GM23338 (cell line): Measurements from ENCODE around the gene TMA7. TPM values are rescaled to one million over a fixed set of nuclear protein-coding genes. Genes with fewer than 3 reads are reported as not detected.

ENCODE experiments used
- ATAC-seq: fragments of 200-7000 bp; cut with Tn5 transposase; 3 replicates; pipeline ENCODE4 v1.9.1; 2020
- DNase-seq: peaks from one replicate; pipeline ENCODE4 v3.0.0-alpha.2; 2015; ENCODE audit warnings: low spot score
- H2AFZ ChIP-seq: fragments of 200-600 bp; sonication (generic); 2 replicates; pipeline ENCODE4 v1.8.0; 2016; ENCODE audit warnings: antibody characterized with exemption, mild to moderate bottlenecking, moderate library complexity
- H3F3A ChIP-seq: fragments of 200-600 bp; sonication (generic); replicated peaks from 2 replicates; pipeline ENCODE4 v1.8.0; 2017; ENCODE audit warnings: antibody characterized with exemption, mixed run types, low read depth
- H3K27ac ChIP-seq: fragments of 200-600 bp; sonication (generic); 2 replicates; pipeline ENCODE4 v1.6.1; 2016; ENCODE audit warnings: low read depth
- H3K27me3 ChIP-seq: fragments of 200-600 bp; sonication (generic); 2 replicates; pipeline ENCODE4 v1.8.0; 2016; ENCODE audit warnings: mild to moderate bottlenecking, mixed run types, moderate library complexity; ENCODE audit not compliant: insufficient read depth
- H3K36me3 ChIP-seq: fragments of 200-600 bp; sonication (generic); 2 replicates; pipeline ENCODE4 v1.8.0; 2016; ENCODE audit warnings: mild to moderate bottlenecking; ENCODE audit not compliant: insufficient read depth
- H3K4me1 ChIP-seq: fragments of 200-600 bp; sonication (generic); 2 replicates; pipeline ENCODE4 v1.8.0; 2016; ENCODE audit warnings: mild to moderate bottlenecking, moderate library complexity; ENCODE audit not compliant: insufficient read depth
- H3K4me2 ChIP-seq: fragments of 200-600 bp; sonication (generic); 2 replicates; pipeline ENCODE4 v1.7.1; 2017; ENCODE audit warnings: mixed run types
- H3K4me3 ChIP-seq: fragments of 200-600 bp; sonication (generic); 2 replicates; pipeline ENCODE4 v1.6.1; 2016; ENCODE audit warnings: mixed run types
- H3K79me2 ChIP-seq: fragments of 200-600 bp; sonication (generic); replicated peaks from 2 replicates; pipeline ENCODE4 v1.8.0; 2017; ENCODE audit warnings: mild to moderate bottlenecking; ENCODE audit not compliant: insufficient read depth
- H3K9me2 ChIP-seq: fragments of 200-600 bp; sonication (generic); 2 replicates; pipeline ENCODE4 v1.8.0; 2017; ENCODE audit not compliant: insufficient read depth
- H4K20me1 ChIP-seq: fragments of 200-600 bp; sonication (generic); replicated peaks from 2 replicates; pipeline ENCODE4 v1.8.0; 2017; ENCODE audit warnings: mild to moderate bottlenecking; ENCODE audit not compliant: insufficient read depth
- H3K27ac Mint-ChIP-seq: 2 replicates; pipeline ENCODE4 v1.8.0; 2020; ENCODE audit warnings: inconsistent platforms, mild to moderate bottlenecking, moderate library complexity, mixed read lengths
- H3K27me3 Mint-ChIP-seq: 3 replicates; pipeline ENCODE4 v1.8.0; 2022; ENCODE audit warnings: low read depth, mild to moderate bottlenecking, moderate library complexity, mixed read lengths, inconsistent platforms; ENCODE audit not compliant: insufficient read depth, poor library complexity
- H3K36me3 Mint-ChIP-seq: 3 replicates; pipeline ENCODE4 v1.8.0; 2021; ENCODE audit warnings: low read depth, mild to moderate bottlenecking, inconsistent platforms, moderate library complexity, mixed read lengths
- H3K4me1 Mint-ChIP-seq: 3 replicates; pipeline ENCODE4 v1.8.0; 2020; ENCODE audit warnings: mild to moderate bottlenecking, inconsistent platforms, mixed read lengths
- H3K4me3 Mint-ChIP-seq: 3 replicates; pipeline ENCODE4 v1.8.0; 2021; ENCODE audit warnings: moderate library complexity, mild to moderate bottlenecking, inconsistent platforms, mixed read lengths
- H3K9me3 Mint-ChIP-seq: 3 replicates; pipeline ENCODE4 v1.8.0; 2020; ENCODE audit warnings: moderate library complexity, mild to moderate bottlenecking, inconsistent platforms, mixed read lengths
- CREB1 ChIP-seq: fragments of 250-450 bp; sonication (Bioruptor Pico); IDR thresholded peaks from 2 replicates; pipeline ENCODE4 v1.5.0; 2020; ENCODE audit warnings: low read depth, mild to moderate bottlenecking, moderate library complexity
- EZH2 ChIP-seq: fragments of 200-600 bp; sonication (generic); IDR thresholded peaks from one replicate; pipeline ENCODE4 v1.8.0; 2017; ENCODE audit warnings: antibody characterized with exemption, mild to moderate bottlenecking, low read depth; ENCODE audit not compliant: unreplicated experiment
- EZH2phosphoT487 ChIP-seq: fragments of 200-600 bp; sonication (generic); IDR thresholded peaks from one replicate; pipeline ENCODE4 v1.8.1; 2018; ENCODE audit warnings: antibody characterized with exemption; ENCODE audit not compliant: unreplicated experiment
- JUNB ChIP-seq: IDR thresholded peaks from one replicate; pipeline ENCODE4 v1.6.1; 2016; ENCODE audit warnings: antibody characterized with exemption; ENCODE audit not compliant: unreplicated experiment
- NANOG ChIP-seq: IDR thresholded peaks from 2 replicates; pipeline ENCODE4 v1.6.1; 2016; ENCODE audit warnings: antibody characterized with exemption, borderline replicate concordance
- POLR2AphosphoS5 ChIP-seq: IDR thresholded peaks from 2 replicates; pipeline ENCODE4 v1.6.1; 2016; ENCODE audit warnings: antibody characterized with exemption, low read depth
- STAT1 ChIP-seq: IDR thresholded peaks from one replicate; pipeline ENCODE4 v1.6.1; 2016; ENCODE audit warnings: antibody characterized with exemption; ENCODE audit not compliant: unreplicated experiment
- ZNF331 ChIP-seq: fragments of 250-450 bp; sonication (Bioruptor Pico); IDR thresholded peaks from 2 replicates; pipeline ENCODE4 v1.5.0; 2020; ENCODE audit warnings: low read depth, mild to moderate bottlenecking, moderate library complexity
- polyA plus RNA-seq: library from polyadenylated mRNA; unstranded; fragments of >200 nt; fragmentation: Nextera tagmentation; extraction: Ambion mirVana; gene quantifications from 2 replicates; pipeline ENCODE4 v1.2.1, GENCODE V29; 2016
- total RNA-seq: library from RNA; depleted of rRNA; stranded (reverse); fragments of >200 nt; shearing (Covaris generic); gene quantifications from 2 replicates; pipeline ENCODE4 v1.2.3, GENCODE V29; 2014
- TF ChIP-seq, protein P1 (sequence below): fragments of 250-450 bp; sonication (Bioruptor Pico); IDR thresholded peaks from 2 replicates; pipeline ENCODE4 v1.5.0; 2020; ENCODE audit warnings: mild to moderate bottlenecking, moderate library complexity
- TF ChIP-seq, protein P2 (sequence below), 2 experiments: fragments of 200-600 bp in 1 of 2; sonication (generic) in 1 of 2; conservative IDR thresholded peaks; 2 replicates each; pipeline versions ENCODE4 v1.5.1 to v1.6.1; 2016 to 2017; ENCODE audit warnings: antibody characterized with exemption in 2 of 2, low read depth in 2 of 2, mild to moderate bottlenecking in 2 of 2, moderate library complexity in 1 of 2
- TF ChIP-seq, protein P3 (sequence below): IDR thresholded peaks from 2 replicates; pipeline ENCODE4 v1.6.1; 2016; ENCODE audit warnings: antibody characterized with exemption

TMA7 gene
- total and polyA plus RNA-seq, 2 experiments from 2014 or later: 419 to 2,089 TPM

DNA sequence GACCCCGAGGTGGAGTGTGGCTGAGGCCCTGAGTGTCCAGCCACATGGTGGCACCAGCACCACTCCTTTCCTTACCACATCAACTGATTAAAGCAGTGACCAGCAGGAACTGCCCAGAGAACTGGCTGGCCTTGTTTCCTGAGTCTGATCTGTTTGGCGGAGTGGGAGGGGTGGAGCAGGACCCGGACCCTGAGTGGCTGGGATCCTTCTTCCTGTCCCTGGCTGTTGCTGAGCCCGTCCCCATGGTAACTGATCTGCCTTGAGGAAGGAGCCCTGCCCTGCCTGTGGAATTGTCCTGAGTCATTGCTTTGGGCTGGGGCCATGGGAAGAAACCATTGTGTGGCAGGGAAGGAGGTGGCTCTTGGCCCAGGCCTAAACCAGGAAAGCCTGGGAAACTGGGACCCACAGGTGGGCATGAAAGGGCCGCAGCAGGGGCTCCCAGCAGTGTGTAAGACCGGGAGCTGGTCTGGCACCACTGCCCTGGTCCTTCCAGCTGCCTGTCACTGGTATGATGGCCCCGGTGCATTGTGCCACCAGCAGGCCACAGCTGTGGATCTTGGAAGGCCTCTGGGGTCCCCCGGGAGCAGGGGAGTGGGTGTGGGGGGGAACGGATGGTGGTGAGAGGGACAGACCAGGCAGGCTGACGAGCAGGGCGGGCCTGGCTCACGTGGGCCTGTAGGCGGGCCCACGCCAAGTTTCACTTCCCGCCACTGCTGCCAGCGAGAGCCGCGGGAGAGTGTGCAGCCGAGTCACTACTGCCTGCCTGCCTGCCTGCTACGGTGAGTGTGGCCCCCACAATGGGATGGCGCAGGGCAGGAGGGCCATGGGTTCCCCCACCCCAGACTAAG is 25.7 kb downstream of the TMA7 start (continued):
- TF ChIP-seq, protein P1, sequence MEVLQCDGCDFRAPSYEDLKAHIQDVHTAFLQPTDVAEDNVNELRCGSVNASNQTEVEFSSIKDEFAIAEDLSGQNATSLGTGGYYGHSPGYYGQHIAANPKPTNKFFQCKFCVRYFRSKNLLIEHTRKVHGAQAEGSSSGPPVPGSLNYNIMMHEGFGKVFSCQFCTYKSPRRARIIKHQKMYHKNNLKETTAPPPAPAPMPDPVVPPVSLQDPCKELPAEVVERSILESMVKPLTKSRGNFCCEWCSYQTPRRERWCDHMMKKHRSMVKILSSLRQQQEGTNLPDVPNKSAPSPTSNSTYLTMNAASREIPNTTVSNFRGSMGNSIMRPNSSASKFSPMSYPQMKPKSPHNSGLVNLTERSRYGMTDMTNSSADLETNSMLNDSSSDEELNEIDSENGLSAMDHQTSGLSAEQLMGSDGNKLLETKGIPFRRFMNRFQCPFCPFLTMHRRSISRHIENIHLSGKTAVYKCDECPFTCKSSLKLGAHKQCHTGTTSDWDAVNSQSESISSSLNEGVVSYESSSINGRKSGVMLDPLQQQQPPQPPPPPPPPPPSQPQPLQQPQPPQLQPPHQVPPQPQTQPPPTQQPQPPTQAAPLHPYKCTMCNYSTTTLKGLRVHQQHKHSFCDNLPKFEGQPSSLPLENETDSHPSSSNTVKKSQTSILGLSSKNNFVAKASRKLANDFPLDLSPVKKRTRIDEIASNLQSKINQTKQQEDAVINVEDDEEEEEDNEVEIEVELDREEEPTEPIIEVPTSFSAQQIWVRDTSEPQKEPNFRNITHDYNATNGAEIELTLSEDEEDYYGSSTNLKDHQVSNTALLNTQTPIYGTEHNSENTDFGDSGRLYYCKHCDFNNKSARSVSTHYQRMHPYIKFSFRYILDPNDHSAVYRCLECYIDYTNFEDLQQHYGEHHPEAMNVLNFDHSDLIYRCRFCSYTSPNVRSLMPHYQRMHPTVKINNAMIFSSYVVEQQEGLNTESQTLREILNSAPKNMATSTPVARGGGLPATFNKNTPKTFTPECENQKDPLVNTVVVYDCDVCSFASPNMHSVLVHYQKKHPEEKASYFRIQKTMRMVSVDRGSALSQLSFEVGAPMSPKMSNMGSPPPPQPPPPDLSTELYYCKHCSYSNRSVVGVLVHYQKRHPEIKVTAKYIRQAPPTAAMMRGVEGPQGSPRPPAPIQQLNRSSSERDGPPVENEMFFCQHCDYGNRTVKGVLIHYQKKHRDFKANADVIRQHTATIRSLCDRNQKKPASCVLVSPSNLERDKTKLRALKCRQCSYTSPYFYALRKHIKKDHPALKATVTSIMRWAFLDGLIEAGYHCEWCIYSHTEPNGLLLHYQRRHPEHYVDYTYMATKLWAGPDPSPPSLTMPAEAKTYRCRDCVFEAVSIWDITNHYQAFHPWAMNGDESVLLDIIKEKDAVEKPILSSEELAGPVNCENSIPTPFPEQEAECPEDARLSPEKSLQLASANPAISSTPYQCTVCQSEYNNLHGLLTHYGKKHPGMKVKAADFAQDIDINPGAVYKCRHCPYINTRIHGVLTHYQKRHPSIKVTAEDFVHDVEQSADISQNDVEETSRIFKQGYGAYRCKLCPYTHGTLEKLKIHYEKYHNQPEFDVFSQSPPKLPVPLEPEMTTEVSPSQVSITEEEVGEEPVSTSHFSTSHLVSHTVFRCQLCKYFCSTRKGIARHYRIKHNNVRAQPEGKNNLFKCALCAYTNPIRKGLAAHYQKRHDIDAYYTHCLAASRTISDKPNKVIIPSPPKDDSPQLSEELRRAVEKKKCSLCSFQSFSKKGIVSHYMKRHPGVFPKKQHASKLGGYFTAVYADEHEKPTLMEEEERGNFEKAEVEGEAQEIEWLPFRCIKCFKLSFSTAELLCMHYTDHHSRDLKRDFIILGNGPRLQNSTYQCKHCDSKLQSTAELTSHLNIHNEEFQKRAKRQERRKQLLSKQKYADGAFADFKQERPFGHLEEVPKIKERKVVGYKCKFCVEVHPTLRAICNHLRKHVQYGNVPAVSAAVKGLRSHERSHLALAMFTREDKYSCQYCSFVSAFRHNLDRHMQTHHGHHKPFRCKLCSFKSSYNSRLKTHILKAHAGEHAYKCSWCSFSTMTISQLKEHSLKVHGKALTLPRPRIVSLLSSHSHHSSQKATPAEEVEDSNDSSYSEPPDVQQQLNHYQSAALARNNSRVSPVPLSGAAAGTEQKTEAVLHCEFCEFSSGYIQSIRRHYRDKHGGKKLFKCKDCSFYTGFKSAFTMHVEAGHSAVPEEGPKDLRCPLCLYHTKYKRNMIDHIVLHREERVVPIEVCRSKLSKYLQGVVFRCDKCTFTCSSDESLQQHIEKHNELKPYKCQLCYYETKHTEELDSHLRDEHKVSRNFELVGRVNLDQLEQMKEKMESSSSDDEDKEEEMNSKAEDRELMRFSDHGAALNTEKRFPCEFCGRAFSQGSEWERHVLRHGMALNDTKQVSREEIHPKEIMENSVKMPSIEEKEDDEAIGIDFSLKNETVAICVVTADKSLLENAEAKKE (CRISPR knock-in tag): no peak
- TF ChIP-seq, protein P2, sequence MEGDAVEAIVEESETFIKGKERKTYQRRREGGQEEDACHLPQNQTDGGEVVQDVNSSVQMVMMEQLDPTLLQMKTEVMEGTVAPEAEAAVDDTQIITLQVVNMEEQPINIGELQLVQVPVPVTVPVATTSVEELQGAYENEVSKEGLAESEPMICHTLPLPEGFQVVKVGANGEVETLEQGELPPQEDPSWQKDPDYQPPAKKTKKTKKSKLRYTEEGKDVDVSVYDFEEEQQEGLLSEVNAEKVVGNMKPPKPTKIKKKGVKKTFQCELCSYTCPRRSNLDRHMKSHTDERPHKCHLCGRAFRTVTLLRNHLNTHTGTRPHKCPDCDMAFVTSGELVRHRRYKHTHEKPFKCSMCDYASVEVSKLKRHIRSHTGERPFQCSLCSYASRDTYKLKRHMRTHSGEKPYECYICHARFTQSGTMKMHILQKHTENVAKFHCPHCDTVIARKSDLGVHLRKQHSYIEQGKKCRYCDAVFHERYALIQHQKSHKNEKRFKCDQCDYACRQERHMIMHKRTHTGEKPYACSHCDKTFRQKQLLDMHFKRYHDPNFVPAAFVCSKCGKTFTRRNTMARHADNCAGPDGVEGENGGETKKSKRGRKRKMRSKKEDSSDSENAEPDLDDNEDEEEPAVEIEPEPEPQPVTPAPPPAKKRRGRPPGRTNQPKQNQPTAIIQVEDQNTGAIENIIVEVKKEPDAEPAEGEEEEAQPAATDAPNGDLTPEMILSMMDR (conservative IDR thresholded peaks at IDR 0.05; ENCODE audit: low read depth in 2 of 2): peak; percentile 70 to 96

- Histone ChIP-seq H3K4me3 (no peak overlapping the region), H3K4me2 (no peak overlapping the region; the same call in 1 of the 2 replicates)
Observed at GRCh38 chr3:48466386-48467109, 26.5 kb downstream of the TMA7 start.

More at GRCh38 chr3:48466386-48467109, 26.5 kb downstream of the TMA7 start:
- Histone ChIP-seq H3F3A (peaks cover 8% of the 10 kb centered on the region; the same call in 1 of the 2 replicates), H3K36me3 (peaks cover 9% of the 10 kb centered on the region; the same call in 1 of the 2 replicates), H2AFZ (no peak overlapping the region), H3K9me2 (no peaks in the 10 kb centered on the region), H4K20me1 (no peaks in the 10 kb centered on the region), H3K27ac (peak overlapping the region; percentile 96), H3K4me1 (peaks cover 2% of the 10 kb centered on the region; the same call in 1 of the 2 replicates), H3K27me3 (no peaks in the 10 kb centered on the region), H3K79me2 (peaks cover 13% of the 10 kb centered on the region)
- peaks cover 28% of the 10 kb centered on the region for H3K4me1 Mint-ChIP-seq
- H3K36me3 Mint-ChIP-seq: peaks cover 38% of the 10 kb centered on the region
- ATAC-seq (peak; percentile 2; the same call in 2 of the 3 replicates), DNase-seq (no peak)
- H3K27me3 Mint-ChIP-seq: peaks cover 12% of the 10 kb centered on the region
- H3K4me3 Mint-ChIP-seq: peak overlapping the region; percentile 36; the same call in 1 of the 3 replicates
- TF ChIP-seq CREB1 (CRISPR knock-in tag) (no peak), EZH2 (no peak), EZH2phosphoT487 (no peak), ZNF331 (CRISPR knock-in tag) (no peak), POLR2AphosphoS5 (no peak; the same call in 1 of the 2 replicates), JUNB (no peak), NANOG (no peak), STAT1 (no peak)
- TF ChIP-seq, protein P3, sequence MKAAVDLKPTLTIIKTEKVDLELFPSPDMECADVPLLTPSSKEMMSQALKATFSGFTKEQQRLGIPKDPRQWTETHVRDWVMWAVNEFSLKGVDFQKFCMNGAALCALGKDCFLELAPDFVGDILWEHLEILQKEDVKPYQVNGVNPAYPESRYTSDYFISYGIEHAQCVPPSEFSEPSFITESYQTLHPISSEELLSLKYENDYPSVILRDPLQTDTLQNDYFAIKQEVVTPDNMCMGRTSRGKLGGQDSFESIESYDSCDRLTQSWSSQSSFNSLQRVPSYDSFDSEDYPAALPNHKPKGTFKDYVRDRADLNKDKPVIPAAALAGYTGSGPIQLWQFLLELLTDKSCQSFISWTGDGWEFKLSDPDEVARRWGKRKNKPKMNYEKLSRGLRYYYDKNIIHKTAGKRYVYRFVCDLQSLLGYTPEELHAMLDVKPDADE: no peak
- H3K9me3 Mint-ChIP-seq: no peaks in the 10 kb centered on the region
- peak overlapping the region; percentile 99 for H3K27ac Mint-ChIP-seq
